Activated CD8-positive, alpha-beta T cell treated with anti-CD3 and anti-CD28 coated beads for 36 hours (primary cell): ENCODE measurements around the gene TOM1L1. TPM values are rescaled to one million over a fixed set of nuclear protein-coding genes. Genes with fewer than 3 reads are reported as not detected.

ENCODE experiments used
- ATAC-seq: fragments of 200-7000 bp; cut with Tn5 transposase; one replicate; pipeline ENCODE4 v1.10.0; 2021; ENCODE audit warnings: mild to moderate bottlenecking, moderate library complexity
- CTCF ChIA-PET: fragments of 350-600 bp; sonication (Branson Sonifier 250); formaldehyde crosslinking; loops from one replicate; lab custom pipeline; 2021; ENCODE audit warnings: antibody characterized with exemption; lab: Charles Lee
- POLR2A ChIA-PET: fragments of 350-600 bp; sonication (Branson Sonifier 250); formaldehyde crosslinking; loops from one replicate; lab custom pipeline; 2021; ENCODE audit warnings: antibody characterized with exemption; lab: Charles Lee
- DNase-seq: peaks from one replicate; pipeline ENCODE4 v3.0.0-alpha.2; 2020
- H3K27ac Mint-ChIP-seq: one replicate; pipeline ENCODE4 v1.8.0; 2021; ENCODE audit warnings: mild to moderate bottlenecking, mixed read lengths
- H3K27me3 Mint-ChIP-seq: one replicate; pipeline ENCODE4 v1.8.0; 2021; ENCODE audit warnings: mixed read lengths
- H3K36me3 Mint-ChIP-seq: one replicate; pipeline ENCODE4 v1.8.0; 2021; ENCODE audit warnings: low read depth, mixed read lengths
- H3K4me1 Mint-ChIP-seq: one replicate; pipeline ENCODE4 v1.8.0; 2021; ENCODE audit warnings: low read depth, mixed read lengths
- H3K4me3 Mint-ChIP-seq: one replicate; pipeline ENCODE4 v1.8.0; 2021; ENCODE audit warnings: mild to moderate bottlenecking, moderate library complexity, mixed read lengths
- H3K9me3 Mint-ChIP-seq: one replicate; pipeline ENCODE4 v1.8.0; 2021; ENCODE audit warnings: mixed read lengths
- intact Hi-C: fragments of 100-400 bp; cut with micrococcal nuclease; formaldehyde crosslinking; loops from one replicate; pipeline ENCODE4 v1.10.0; 2022
- total RNA-seq, 2 experiments: library from RNA; stranded (reverse); gene quantifications; one replicate each; pipeline ENCODE4 v1.2.3, GENCODE V29; 2021
- TF ChIP-seq, protein P1 (sequence below): fragments of 200-600 bp; IDR thresholded peaks from one replicate; pipeline ENCODE4 v1.8.0; 2022; ENCODE audit warnings: antibody characterized with exemption, mild to moderate bottlenecking

The TOM1L1 gene
- total RNA-seq, 2 experiments from 2014 or later = not detected

DNA sequence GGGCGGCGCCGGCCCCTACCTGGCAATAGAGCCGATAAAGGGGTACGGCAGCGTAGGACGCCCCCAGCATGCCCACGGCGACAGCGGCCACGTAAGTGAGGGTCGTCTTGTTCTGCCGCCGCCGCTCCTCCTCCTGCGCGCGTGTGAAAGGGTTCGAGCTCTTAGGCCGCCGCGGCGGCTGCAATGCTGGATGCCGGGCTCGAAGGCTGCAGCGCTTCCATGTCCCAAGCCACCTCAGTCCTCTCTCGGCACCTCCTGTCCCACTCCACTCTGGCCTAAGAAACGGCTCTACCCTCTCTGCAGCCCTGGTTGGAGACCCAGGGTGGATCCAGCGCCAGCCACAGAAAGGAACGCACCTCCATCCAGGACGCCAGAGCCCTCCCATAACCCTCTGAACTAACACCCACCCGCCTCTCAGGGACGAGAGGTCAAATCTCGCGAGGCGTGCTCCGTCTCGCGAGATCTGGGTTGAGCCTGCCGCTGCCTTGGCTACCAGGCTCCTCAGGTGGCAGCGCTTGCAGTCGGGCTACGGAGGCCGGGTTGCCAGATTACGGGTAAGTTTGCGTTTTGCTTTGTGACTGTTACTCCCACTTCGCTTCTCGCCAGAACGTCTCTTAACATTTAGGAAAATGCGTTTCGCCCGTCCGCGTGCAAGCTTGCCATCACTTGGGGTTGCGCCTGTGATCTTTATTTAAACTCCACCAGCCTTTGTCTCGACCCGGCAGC, 67.8 kb downstream of the TOM1L1 start, which contains the start of the genes COX11 and STXBP4:
Gene COX11 (minus strand): TSS at position 393 of the 726 bp plus-strand sequence. CDS start 8 bp downstream, at position 385.
Gene STXBP4 (plus strand): TSS at position 504 of the 726 bp plus-strand sequence. CDS start 17,455 bp downstream, outside the sequence.
- peak; percentile 98 for ATAC-seq
- H3K4me1 Mint-ChIP-seq = peaks cover 31% of the 10 kb centered on the region
- H3K36me3 Mint-ChIP-seq = peaks cover 8% of the 10 kb centered on the region
- TF ChIP-seq, protein P1, sequence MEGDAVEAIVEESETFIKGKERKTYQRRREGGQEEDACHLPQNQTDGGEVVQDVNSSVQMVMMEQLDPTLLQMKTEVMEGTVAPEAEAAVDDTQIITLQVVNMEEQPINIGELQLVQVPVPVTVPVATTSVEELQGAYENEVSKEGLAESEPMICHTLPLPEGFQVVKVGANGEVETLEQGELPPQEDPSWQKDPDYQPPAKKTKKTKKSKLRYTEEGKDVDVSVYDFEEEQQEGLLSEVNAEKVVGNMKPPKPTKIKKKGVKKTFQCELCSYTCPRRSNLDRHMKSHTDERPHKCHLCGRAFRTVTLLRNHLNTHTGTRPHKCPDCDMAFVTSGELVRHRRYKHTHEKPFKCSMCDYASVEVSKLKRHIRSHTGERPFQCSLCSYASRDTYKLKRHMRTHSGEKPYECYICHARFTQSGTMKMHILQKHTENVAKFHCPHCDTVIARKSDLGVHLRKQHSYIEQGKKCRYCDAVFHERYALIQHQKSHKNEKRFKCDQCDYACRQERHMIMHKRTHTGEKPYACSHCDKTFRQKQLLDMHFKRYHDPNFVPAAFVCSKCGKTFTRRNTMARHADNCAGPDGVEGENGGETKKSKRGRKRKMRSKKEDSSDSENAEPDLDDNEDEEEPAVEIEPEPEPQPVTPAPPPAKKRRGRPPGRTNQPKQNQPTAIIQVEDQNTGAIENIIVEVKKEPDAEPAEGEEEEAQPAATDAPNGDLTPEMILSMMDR = peak; percentile 44
- DNase-seq = peak; percentile 96
- no peak within 1 kb of the TSS for H3K4me3 Mint-ChIP-seq
- no peaks in the 10 kb centered on the region for H3K9me3 Mint-ChIP-seq
- no peak within 1 kb of the TSS for H3K27ac Mint-ChIP-seq
- ChIA-PET POLR2A (interaction anchor here (0.6 to 1.1 kb wide), 2 partner anchors 10 to 379 kb away, joined by 3 read pairs; no protein-coding TSS in a partner anchor), CTCF (interaction anchor here (1.2 kb wide), 1 partner anchor 38 kb away, joined by 3 read pairs; no protein-coding TSS in a partner anchor)
- H3K27me3 Mint-ChIP-seq = no peaks in the 10 kb centered on the region
- intact Hi-C loops = no loop called here

DNA sequence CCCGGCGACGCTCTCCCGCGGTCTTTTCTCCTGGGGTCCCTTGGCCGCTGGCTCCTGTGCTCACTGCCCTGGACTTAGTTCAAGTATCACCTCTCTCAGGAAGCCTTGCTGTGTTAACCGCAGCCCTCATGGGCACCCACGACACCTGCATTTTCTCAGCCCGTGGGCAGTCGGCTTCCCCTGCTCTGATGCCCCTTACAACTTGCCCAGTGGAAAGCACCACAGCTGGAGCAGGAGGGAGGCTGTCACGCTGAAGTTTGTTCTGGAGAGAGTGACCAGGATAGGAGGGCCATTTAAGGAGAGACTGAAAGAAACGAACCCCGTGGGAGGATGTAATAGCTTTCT, 68.3 kb downstream of the TOM1L1 start:
- Mint-ChIP-seq H3K27ac (no peak overlapping the region), H3K4me1 (peaks cover 31% of the 10 kb centered on the region), H3K4me3 (no peak overlapping the region), H3K9me3 (no peaks in the 10 kb centered on the region), H3K36me3 (peaks cover 6% of the 10 kb centered on the region), H3K27me3 (no peaks in the 10 kb centered on the region)
- ChIA-PET POLR2A (interaction anchor here (0.6 to 1.1 kb wide), 2 partner anchors 9 to 378 kb away, joined by 3 read pairs; no protein-coding TSS in a partner anchor), CTCF (interaction anchor here (1.2 kb wide), 1 partner anchor 37 kb away, joined by 3 read pairs; no protein-coding TSS in a partner anchor)
- DNase-seq = peak; percentile 50
- intact Hi-C loops = no loop called here
- TF ChIP-seq, protein P1 = no peak
- ATAC-seq = peak; percentile 40

DNA sequence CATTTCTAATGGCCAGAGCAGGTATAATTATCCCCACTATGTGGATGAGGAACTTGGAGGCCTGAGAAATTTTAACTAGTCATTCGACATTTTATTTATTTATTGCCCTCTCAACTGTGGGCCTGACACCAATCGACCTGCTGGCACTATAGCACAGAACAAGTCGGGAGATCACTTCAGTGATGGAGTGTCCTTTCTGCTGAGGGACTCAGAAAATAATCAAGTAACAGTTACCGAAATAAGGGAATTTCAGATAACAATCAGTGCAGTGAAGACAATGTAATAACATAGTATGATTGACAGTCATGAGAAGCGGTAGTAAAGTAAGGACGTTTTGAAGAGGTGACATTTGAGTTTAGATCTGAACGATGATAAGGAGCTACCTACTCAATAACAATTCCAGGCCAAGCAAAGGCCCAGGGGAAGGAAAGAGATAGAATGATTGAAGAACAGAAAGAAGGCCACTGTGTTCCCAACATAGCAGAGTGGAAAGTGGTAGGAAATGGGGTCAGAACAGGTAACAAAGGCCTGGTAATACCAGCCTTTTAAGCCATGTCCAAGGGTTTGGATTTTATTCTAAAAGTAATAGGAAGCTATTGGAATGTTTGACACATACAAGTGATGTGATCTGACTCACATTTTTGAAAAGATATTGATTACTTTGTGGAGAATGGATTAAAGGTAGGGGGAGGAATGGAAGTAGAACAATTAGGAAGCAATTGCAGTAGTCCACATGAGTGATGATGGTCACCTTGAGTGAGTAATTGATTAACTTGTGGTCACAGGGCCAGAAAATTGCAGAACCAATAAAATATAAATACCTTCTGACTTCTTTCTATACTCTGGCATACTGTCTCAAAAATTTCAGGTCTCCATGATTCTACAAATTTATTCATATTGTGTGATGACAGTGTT, 69.3 kb downstream of the TOM1L1 start:
- TF ChIP-seq, protein P1 = no peak
- Mint-ChIP-seq H3K27ac (no peak overlapping the region), H3K9me3 (no peaks in the 10 kb centered on the region), H3K4me1 (peaks cover 31% of the 10 kb centered on the region), H3K4me3 (no peak overlapping the region), H3K36me3 (peaks cover 6% of the 10 kb centered on the region), H3K27me3 (no peaks in the 10 kb centered on the region)
- CTCF ChIA-PET = interaction anchor here (1.2 to 1.4 kb wide), 3 partner anchors 23 to 378 kb away, joined by 3 to 4 read pairs (median 3); no protein-coding TSS in a partner anchor
- ATAC-seq (no peak), DNase-seq (no peak)
- POLR2A ChIA-PET = no interaction called here
- intact Hi-C loops = no loop called here

DNA sequence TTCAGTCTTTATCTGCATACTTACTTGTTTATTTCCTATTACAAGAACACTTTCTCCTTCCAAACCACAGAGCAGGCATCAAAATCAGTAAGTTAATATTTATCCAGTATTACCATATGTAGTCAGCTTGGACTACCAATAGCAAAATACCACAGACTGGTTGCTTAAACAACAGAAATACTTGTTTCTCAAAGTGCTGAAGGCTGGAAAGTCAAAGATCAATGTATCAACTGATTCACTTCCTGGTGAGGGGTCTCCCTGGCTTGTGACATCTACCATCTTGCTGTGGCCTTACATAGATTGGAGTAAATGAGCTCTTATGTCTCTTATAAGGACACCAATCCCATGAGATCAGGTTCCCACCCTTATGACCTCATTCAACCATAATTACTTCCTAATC, 70.5 kb downstream of the TOM1L1 start:
- peaks cover 24% of the 10 kb centered on the region for H3K4me1 Mint-ChIP-seq
- TF ChIP-seq, protein P1 = no peak
- DNase-seq = no peak
- POLR2A ChIA-PET = no interaction called here
- H3K27ac Mint-ChIP-seq = no peak overlapping the region
- intact Hi-C loops = no loop called here
- no peaks in the 10 kb centered on the region for H3K9me3 Mint-ChIP-seq
- ATAC-seq = no peak
- CTCF ChIA-PET = interaction anchor here (1.3 kb wide), 1 partner anchor 377 kb away, joined by 3 read pairs; no protein-coding TSS in a partner anchor
- peaks cover 3% of the 10 kb centered on the region for H3K36me3 Mint-ChIP-seq
- H3K27me3 Mint-ChIP-seq = no peaks in the 10 kb centered on the region
- no peak overlapping the region for H3K4me3 Mint-ChIP-seq
